ENCODE measurements around the gene XPO6. TPM values are rescaled to one million over a fixed set of nuclear protein-coding genes. Genes with fewer than 3 reads are reported as not detected.

The XPO6 gene
- total RNA-seq, 2 donors from 2014 or later, result 34.6 to 46.4 TPM

- DNase-seq, result no peak
- intact Hi-C loops (cut with DNase I), result no loop called here
Measured at GRCh38 chr16:28086186-28087139, 125.3 kb downstream of the XPO6 start.

GRCh38 chr16:28085389-28086171 is 126.2 kb downstream of the XPO6 start:
- intact Hi-C loops (cut with DNase I), result no loop called here
- ATAC-seq (no peak), DNase-seq (no peak)

More at GRCh38 chr16:28086186-28087139, 125.3 kb downstream of the XPO6 start:
- ATAC-seq, result no peak

- DNase-seq, result no peak
- intact Hi-C loops (cut with DNase I), result no loop called here
- no peak for ATAC-seq
Measured at GRCh38 chr16:28084209-28084608, 127.6 kb downstream of the XPO6 start.

DNA sequence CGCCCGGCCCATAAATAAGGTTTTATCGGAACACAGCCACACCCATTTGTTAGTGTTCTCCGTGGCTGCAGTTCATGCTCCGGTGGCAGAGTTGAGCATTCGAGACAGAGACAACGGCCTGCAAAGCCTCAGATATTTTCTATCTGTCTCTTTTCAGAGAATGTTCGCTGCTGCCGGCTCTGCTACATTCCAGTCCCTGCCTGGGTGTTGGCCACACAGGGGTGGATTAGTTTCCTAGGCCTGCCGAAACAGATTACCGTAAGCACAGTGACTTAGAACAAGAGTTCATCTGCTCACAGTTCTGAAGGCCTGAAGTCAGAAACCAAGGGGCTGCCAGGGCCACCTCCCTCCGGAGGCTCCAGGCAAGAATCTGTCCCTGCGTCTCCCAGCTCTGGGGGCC is 129.1 kb downstream of the XPO6 start:
- intact Hi-C loops (cut with DNase I), result no loop called here
- no peak for DNase-seq

GRCh38 chr16:28081391-28081968 is 130.3 kb downstream of the XPO6 start:
- ATAC-seq (no peak), DNase-seq (no peak)
- intact Hi-C loops (cut with DNase I), result no loop called here

More for the DNA sequence above, 129.1 kb downstream of the XPO6 start:
- ATAC-seq, result no peak

DNA sequence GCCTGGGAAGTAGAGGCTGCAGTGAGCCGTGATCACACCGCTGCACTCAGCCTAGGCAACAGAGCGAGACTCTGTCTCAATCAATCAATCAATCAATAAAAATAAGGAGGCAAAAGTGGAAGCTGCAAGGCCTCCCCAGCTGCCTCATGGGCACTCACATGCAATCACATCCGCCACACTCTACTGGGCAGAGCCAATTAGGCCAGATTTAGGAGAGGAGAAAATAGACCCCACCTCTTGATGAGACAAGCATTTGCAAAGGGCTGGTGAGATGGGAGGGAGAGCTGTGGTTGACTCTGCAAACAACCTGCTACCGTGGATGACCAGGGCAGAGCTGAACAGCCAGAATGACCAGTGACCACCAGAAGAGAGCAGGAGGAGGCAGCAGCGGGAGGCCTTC is 133.5 kb downstream of the XPO6 start:
- ATAC-seq (no peak), DNase-seq (no peak)
- intact Hi-C loops (cut with DNase I), result no loop called here

DNA sequence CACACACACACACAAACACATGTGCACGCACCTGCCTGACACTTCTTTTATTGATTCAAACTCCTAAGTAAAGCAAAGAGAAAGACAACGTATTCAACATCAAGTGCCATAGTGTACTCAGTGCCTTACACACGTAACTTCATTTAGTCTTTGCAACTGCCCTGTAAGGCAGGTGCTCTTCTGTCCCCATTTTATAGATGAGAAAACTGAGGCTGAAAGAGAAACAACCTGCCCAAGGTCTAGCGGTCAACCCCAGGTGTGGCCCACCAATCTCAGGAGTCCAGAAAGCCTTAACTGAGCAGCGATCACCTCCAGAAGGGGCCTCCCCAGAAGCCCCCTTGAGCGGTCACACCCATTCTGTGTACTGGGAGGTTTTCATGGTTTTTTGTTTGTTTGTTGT is 137.9 kb downstream of the XPO6 start:
- no peak for ATAC-seq
- intact Hi-C loops (cut with DNase I), result loop anchor here in 1 of 2 donors (5.0 kb wide), 1 partner anchor 102 kb away; no protein-coding TSS in a partner anchor
- no peak for DNase-seq

DNA sequence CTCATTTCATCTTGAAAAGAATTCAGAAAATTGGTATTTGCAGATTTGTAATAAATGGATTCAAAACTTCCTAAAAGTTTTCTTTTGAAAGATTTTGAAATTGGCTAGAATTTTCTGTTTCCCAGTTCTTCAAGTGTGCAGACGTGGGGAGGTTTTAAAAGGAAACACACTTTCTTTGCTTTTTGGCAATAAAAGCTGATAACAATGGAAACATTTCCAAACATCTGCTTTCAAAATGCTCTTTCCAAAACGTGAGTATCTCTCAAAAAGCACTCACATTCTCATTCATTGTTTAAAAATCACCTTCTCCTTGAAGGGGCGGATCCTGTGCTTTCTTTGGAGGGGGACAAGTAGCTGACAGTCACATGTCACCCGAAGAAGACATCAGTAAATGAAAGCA is 139.7 kb downstream of the XPO6 start:
- intact Hi-C loops (cut with DNase I), result loop anchor here in 1 of 2 donors (5.0 kb wide), 1 partner anchor 100 kb away; no protein-coding TSS in a partner anchor
- ATAC-seq, result no peak
- no peak for DNase-seq

DNA sequence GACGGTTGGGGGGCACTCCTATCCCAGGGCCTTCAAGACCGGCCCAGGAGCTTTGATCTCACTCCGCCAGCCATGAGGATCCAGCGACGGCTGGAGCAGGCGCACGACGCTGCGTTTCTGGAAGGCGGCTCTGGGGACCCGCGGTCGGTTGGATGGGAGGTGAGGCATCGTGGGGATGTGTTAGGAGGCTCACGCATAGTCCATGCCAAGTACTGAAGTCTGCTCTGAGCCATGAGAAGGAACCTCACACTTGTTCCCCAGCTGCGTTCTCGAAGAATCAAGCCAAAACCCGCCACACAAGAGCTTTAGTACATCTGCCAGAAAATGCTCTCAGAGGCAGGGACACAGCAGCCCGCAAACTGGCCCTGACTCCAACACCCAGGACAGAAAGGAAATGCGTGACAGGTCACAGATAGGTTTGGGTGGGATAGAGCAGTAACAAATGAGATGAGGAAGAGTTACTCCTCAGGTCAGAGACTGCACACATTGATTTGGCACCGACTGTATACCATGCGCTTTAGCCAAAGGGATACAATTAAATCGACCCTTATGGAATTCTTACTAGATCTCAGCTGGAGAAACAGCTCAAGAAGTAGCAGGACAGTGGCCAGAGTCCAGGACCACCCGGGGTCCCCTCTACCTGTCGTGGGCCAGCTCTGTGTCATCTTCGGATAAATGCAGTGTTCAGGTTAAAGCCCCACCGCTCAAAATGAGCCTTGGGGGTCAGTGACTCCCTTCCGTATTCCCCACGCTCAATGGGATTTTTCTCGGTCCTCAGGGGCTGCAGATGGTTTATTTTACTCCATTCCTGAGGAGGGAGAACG is 141.6 kb downstream of the XPO6 start:
- intact Hi-C loops (cut with DNase I), result loop anchor here (2.0 to 10.0 kb wide), 3 partner anchors 97 to 435 kb away; no protein-coding TSS in a partner anchor
- ATAC-seq (no peak), DNase-seq (no peak)

GRCh38 chr16:28068976-28069375 is 142.8 kb downstream of the XPO6 start:
- no peak for DNase-seq
- intact Hi-C loops (cut with DNase I), result loop anchor here (10.0 kb wide), 1 partner anchor 434 kb away; no protein-coding TSS in a partner anchor
- no peak for ATAC-seq

GRCh38 chr16:28067604-28068379 is 144.0 kb downstream of the XPO6 start:
- intact Hi-C loops (cut with DNase I), result loop anchor here (10.0 kb wide), 1 partner anchor 433 kb away; no protein-coding TSS in a partner anchor
- ATAC-seq (peak; percentile 80 to 90), DNase-seq (peak; percentile 47)

GRCh38 chr16:28064706-28065249 is 147.0 kb downstream of the XPO6 start:
- ATAC-seq (no peak), DNase-seq (no peak)
- intact Hi-C loops (cut with DNase I), result loop anchor here (10.0 kb wide), 1 partner anchor 430 kb away; no protein-coding TSS in a partner anchor

DNA sequence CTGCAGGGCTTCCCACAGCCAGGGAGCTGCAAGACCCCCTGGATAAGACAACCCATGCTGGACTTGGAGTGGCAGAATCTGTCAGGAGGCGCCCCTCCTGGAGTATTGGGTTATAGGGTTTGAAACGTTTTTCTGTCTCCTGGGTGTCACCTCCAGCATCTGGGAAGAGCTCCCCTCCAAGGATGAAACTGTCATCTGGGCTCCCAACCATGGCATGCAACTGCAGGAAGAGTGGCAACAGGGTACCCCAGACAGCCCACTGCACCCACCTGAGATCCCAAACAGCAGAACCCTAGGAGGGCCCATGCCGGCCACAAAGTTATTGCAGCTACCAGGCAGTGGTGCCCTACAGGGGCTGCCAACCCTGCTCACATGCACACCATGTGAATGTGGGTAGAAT is 147.6 kb downstream of the XPO6 start:
- ATAC-seq (no peak), DNase-seq (no peak)
- intact Hi-C loops (cut with DNase I), result loop anchor here (10.0 kb wide), 1 partner anchor 429 kb away; no protein-coding TSS in a partner anchor

DNA sequence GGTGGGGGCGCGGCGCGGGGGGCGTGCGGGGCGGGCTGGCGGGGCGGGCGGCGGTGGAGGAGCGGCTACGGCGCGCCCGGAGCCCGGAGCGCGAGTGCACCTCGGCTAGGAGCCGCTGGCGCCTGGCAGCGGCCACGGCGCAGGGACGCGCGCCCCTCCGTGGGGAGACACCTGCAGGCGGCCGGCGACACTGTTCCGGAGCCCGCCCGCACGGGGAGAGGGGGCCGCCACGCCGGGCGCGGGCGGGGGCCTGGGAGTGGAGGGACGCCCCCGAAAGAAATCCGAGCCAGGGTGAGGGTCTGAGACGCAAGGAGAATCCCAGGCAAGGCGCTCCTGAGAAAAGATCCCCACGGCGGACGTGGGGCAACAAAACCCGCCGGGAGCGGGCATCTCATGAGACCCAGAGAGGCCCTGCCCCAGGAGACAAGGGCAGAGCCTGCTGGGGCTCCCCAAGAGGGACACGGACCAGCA is 148.1 kb downstream of the XPO6 start, which contains the start of gene GSG1L:
Gene GSG1L (minus strand): TSS at position 124 of the 471 bp plus-strand sequence. CDS start 290 bp downstream, outside the sequence.
- peak; percentile 25 to 60 for ATAC-seq
- no peak for DNase-seq
- intact Hi-C loops (cut with DNase I), result loop anchor here (10.0 kb wide), 1 partner anchor 429 kb away; no protein-coding TSS in a partner anchor

DNA sequence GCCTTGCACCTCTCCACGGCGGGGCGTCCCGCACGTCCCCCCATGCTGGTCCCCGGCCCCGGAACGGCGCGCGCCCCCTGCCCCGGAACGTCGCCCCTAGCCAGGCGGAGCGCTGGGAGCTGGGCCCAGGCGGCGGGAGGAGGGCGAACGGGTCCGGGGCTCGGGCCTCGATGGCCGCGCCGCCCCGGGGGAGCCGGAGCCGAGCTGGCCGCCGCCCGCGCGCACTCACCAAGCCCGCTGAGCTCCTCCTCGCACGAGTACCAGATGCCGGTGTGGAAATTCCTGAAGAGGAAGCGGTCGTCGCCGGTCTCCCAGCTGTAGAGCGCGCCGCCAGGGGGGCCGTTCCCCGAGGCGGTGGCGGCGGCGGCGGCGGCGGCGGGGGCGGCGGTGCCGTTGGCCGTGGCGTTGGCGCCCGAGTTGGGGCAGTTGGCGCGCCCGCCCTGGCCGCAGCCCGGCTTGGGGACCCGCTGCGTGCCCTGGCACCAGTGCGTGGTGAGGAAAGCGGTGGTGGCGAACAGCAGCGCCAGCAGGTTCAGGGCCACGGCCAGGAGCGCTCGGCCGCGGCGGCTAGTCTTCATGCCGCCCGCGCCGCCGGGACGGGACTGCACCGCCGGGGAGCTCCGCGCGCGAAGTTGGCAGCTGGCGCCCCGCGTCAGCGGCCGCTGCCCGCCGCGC is 148.8 kb downstream of the XPO6 start:
- intact Hi-C loops (cut with DNase I), result loop anchor here (10.0 kb wide), 1 partner anchor 428 kb away; no protein-coding TSS in a partner anchor
- no peak for DNase-seq
- ATAC-seq, result peak in 1 of 2 donors; percentile 24

- ATAC-seq, result peak; percentile 13 to 14
- DNase-seq, result no peak
- intact Hi-C loops (cut with DNase I), result loop anchor here (10.0 kb wide), 1 partner anchor 428 kb away; no protein-coding TSS in a partner anchor
Measured at GRCh38 chr16:28062261-28062846, 149.4 kb downstream of the XPO6 start.

Data from left cardiac atrium (tissue), 4 donors.